HL-60 (cell line): ENCODE measurements around the gene TAS2R14.

ENCODE experiments used
- POLR2AphosphoS5 ChIP-seq: IDR thresholded peaks from 2 replicates; pipeline ENCODE4 v1.6.1; 2012; ENCODE audit warnings: low read depth
- TF ChIP-seq, protein P1 (sequence below): IDR thresholded peaks from one replicate; pipeline ENCODE4 v1.5.1; 2011; ENCODE audit warnings: low read length, control low read depth, inconsistent platforms; ENCODE audit not compliant: insufficient read depth

DNA sequence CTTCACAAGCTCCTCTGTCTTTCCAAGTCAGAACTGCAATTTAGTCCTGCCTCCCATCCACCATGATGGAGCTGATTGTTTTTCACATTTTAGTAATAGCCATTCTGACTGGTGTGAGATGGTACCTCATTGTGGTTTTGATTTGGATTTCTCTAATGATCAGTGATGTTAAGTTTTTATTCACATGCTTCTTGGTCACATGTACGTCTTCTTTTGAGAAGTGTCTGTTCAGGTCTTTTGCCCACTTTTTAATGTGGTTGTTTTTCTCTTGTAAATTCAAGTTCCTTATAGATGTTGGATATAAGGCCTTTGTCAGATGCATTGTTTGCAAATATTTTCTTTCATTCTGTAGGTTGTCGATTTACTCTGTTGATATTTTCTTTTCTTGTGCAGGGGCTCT is 4.1 kb upstream of the TAS2R14 start:
- no peak for TF ChIP-seq POLR2AphosphoS5
- TF ChIP-seq, protein P1, sequence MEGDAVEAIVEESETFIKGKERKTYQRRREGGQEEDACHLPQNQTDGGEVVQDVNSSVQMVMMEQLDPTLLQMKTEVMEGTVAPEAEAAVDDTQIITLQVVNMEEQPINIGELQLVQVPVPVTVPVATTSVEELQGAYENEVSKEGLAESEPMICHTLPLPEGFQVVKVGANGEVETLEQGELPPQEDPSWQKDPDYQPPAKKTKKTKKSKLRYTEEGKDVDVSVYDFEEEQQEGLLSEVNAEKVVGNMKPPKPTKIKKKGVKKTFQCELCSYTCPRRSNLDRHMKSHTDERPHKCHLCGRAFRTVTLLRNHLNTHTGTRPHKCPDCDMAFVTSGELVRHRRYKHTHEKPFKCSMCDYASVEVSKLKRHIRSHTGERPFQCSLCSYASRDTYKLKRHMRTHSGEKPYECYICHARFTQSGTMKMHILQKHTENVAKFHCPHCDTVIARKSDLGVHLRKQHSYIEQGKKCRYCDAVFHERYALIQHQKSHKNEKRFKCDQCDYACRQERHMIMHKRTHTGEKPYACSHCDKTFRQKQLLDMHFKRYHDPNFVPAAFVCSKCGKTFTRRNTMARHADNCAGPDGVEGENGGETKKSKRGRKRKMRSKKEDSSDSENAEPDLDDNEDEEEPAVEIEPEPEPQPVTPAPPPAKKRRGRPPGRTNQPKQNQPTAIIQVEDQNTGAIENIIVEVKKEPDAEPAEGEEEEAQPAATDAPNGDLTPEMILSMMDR = no peak
